ENCODE measurements around the gene LBX1.

Gene LBX1

GRCh38 chr10:101227429-101228152 is 1.7 kb downstream of the LBX1 start:
- POLR2A ChIA-PET = no interaction called here
- DNase-seq (ENCODE audit: extremely low spot score) = no peak
- no peak for TF ChIP-seq CTCF (IDR thresholded peaks at IDR 0.05; ENCODE audit: control extremely low read depth, extremely low read depth, low read depth, missing control alignments)
- CTCF ChIA-PET = interaction anchor here (1.1 to 3.7 kb wide), 3 partner anchors 10 to 343 kb away, joined by 3 to 15 read pairs (median 4); no protein-coding TSS in a partner anchor

- no peak for TF ChIP-seq CTCF (IDR thresholded peaks at IDR 0.05; ENCODE audit: control extremely low read depth, extremely low read depth, low read depth, missing control alignments)
- DNase-seq (ENCODE audit: extremely low spot score) = no peak
- ChIA-PET CTCF (interaction anchor here (1.3 to 3.7 kb wide), 2 partner anchors 11 to 13 kb away, joined by 3 to 15 read pairs; no protein-coding TSS in a partner anchor), POLR2A (no interaction called here)
Observed at GRCh38 chr10:101226491-101227428, 2.5 kb downstream of the LBX1 start.

- ChIA-PET CTCF (interaction anchor here (3.7 kb wide), 1 partner anchor 12 kb away, joined by 15 read pairs; no protein-coding TSS in a partner anchor), POLR2A (no interaction called here)
- no peak for DNase-seq (ENCODE audit: extremely low spot score)
- no peak for TF ChIP-seq CTCF (IDR thresholded peaks at IDR 0.05; ENCODE audit: control extremely low read depth, extremely low read depth, low read depth, missing control alignments)
Observed at GRCh38 chr10:101225846-101226421, 3.3 kb downstream of the LBX1 start.

GRCh38 chr10:101224910-101225823 is 4.1 kb downstream of the LBX1 start:
- DNase-seq (ENCODE audit: extremely low spot score) = no peak
- no peak for TF ChIP-seq CTCF (IDR thresholded peaks at IDR 0.05; ENCODE audit: control extremely low read depth, extremely low read depth, low read depth, missing control alignments)
- ChIA-PET CTCF (interaction anchor here (3.7 kb wide), 1 partner anchor 11 kb away, joined by 15 read pairs; no protein-coding TSS in a partner anchor), POLR2A (no interaction called here)

- POLR2A ChIA-PET = no interaction called here
- DNase-seq (ENCODE audit: extremely low spot score) = no peak
- CTCF ChIA-PET = interaction anchor here (2.4 kb wide), 1 partner anchor 10 kb away, joined by 17 read pairs; no protein-coding TSS in a partner anchor
- TF ChIP-seq CTCF (IDR thresholded peaks at IDR 0.05; ENCODE audit: control extremely low read depth, extremely low read depth, low read depth, missing control alignments) = no peak
Observed at GRCh38 chr10:101224060-101224909, 5.0 kb downstream of the LBX1 start.

All from GM10248 (cell line).